HG02981 (cell line): ENCODE measurements around the gene TTC24.

ENCODE experiments used
- ATAC-seq: cut with Tn5 transposase; IDR thresholded peaks from one replicate; pipeline ENCODE4 v1.9.1; 2021; ENCODE audit warnings: mild to moderate bottlenecking, moderate library complexity; ENCODE audit not compliant: unreplicated experiment

TTC24 gene

DNA sequence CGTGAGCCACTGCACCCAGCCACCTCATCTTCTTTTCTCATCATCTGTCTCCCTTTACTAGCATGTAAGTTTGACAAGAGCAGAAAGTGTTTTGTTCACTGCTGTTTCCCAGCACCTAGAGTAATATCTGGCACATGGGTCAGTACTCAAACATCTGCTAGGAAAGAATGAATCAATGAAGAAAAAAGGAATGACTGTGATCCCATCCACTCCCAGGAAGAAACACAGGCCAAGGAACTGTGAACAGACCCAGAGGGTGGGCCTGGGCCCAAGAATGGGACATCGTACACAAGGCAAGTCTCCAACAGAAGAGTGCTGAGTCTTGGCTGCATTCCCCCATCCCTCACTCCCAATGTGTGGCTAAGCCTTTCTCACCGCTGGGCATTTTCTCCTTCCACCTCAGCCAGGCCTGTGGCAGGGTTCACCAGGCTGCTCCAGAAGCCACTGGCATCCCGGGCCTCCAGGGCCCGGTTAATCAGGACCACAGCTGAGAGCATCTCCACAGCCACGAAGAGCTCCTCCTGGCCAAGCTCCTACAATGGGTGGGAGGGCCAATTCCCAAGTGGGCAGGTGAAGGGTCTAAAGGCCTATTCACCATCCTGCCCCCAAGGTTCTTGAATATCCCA lies 25.6 kb upstream of the TTC24 start:
- ATAC-seq: no peak

GRCh38 chr1:156554971-156555370 lies 24.6 kb upstream of the TTC24 start:
- no peak for ATAC-seq

DNA sequence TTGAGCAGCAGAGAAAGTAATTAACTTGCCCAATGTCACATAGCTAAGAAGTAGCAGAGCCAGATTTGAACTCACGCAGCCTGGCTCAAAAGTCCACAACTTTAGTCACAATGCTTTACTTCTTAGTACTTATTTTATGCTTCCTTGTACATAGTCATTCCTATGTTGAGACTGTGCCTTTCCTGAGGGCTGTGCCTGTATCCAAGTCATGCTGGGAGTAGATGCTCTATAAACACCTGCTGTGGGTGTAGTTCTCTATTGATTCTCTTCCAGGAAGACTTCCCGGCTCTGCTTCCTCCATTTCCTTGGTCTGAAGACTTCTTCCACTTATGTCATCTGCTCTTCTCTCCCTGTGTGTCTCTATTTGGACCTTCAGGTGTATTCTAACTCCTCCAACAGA lies 23.8 kb upstream of the TTC24 start:
- no peak for ATAC-seq

GRCh38 chr1:156556354-156556753 lies 23.2 kb upstream of the TTC24 start:
- no peak for ATAC-seq

GRCh38 chr1:156559086-156559796 lies 20.3 kb upstream of the TTC24 start:
- no peak for ATAC-seq

GRCh38 chr1:156559797-156560385 lies 19.6 kb upstream of the TTC24 start:
- no peak for ATAC-seq

DNA sequence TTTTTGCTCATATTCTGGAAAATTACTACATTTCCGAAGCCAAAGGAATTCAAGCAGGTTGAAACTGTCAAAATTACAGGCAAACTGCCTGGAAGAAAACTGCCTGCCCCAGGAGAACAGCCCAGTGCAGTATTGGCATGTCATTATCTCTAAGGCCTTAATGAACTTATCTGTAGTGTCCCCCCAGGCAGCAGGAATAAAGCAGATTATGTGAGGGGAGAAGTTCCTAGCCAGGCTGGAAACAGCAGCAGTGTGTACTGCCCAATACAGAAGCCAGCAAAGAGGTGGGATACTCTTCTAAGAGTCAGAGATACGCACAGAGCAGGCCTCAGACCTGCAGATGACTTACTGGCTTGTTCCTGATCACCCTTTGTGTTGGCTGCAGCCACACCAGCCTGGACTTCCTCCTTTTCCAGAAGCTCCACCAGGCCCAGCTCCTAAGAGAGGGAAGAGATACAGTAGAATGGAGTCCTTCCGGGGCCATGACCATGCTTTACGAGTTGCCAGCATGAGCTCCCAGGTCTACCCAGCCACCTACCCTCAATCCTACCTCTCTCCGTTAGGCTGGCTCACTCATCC lies 18.8 kb upstream of the TTC24 start:
- ATAC-seq: no peak

- no peak for ATAC-seq
Measured at GRCh38 chr1:156565519-156565918, 14.0 kb upstream of the TTC24 start.

DNA sequence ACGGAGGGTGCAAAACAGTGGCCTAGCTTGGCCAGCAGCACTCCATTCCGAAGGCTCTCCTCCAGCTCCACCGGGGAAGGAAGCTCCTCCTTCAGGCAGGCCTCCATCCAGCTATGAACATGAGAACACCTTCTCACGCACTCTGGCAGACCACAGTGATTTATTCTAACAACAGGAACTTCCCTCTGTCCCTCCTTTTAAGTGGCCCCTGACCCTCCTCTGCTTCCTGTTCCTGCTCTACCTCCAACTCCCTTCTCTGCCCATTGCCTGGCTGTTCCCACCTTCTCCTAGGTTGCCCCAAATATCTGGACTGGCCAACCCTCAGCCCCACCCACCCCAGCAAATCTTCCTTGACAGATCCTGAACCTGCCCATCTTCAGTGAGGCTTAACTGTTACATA lies 13.1 kb upstream of the TTC24 start:
- ATAC-seq: no peak

- no peak for ATAC-seq
Measured at GRCh38 chr1:156571261-156571852, 8.2 kb upstream of the TTC24 start.

- peak; percentile 91 for ATAC-seq
Measured at GRCh38 chr1:156571919-156572662, 7.4 kb upstream of the TTC24 start, which contains the start of gene IQGAP3. Gene IQGAP3, minus strand, starts transcription at chr1:156572565. Its CDS starts 36 bp downstream, at chr1:156572529.

DNA sequence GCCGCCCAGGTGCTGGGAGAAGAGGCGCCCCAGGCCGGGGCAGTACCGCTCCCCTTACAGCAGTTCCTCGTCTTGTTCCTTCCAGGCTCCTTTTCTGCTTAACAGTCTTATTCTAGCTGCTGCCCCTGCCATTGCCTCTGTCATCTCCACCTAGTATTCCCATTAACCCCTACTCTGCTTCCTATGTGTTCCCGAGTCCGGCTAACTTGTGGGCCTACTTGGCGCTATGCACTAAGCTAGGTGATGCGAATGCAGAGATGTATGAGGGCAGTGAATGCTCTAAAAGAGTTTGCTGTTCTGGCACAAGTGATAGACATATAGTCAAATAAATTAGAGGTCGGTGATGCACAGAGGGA lies 6.9 kb upstream of the TTC24 start:
- ATAC-seq: no peak

DNA sequence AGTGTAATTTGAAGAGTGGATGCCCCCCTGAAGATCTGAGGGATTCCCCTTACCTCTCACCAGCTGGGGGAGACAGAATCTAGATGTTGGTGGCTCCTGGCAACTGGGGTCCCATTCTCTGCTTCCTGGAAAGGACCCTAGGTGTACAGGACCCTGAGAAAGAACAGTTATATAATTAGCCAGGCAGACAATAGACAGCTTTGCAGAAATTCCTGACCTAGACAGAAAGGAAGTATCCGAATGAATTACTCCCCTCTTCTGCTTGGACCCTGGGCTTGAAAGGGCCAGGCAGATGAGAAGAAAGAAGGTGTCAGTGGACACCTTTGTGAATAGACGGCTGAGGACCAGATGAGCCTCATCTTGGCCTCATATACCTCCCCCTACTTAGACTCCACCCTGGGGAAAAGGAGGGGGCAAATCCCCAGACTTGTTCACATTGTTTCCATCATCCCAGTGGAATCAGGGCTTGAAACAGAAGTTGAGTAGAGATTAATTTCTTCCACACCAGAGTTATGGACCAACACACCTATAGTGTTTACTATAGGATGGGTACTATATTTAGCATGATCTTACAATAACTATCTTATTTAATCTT lies 5.4 kb upstream of the TTC24 start:
- ATAC-seq: no peak

GRCh38 chr1:156577550-156577949 lies 2.0 kb upstream of the TTC24 start:
- no peak for ATAC-seq

DNA sequence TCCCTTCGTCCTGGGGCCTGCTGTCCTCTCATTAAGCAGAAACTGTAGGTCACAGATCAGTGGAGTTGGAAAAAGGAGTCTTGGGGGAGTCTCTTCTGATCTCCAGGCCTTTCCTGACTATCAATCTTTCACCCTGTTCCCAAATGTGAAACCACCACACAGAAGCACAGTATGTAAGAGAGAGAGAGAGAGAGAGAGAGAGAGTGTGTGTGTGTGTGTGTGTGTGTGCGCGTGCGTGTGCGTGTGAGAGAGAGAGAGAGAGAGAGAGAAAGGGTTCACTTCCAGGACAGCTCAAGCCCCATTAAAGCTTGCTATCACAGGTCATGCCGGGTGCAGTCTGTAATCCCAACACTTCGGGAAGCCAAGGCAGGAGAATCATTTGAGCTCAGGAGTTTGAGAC lies 1.5 kb upstream of the TTC24 start:
- no peak for ATAC-seq

GRCh38 chr1:156581661-156582387 lies 2.3 kb downstream of the TTC24 start:
- peak; percentile 44 for ATAC-seq

DNA sequence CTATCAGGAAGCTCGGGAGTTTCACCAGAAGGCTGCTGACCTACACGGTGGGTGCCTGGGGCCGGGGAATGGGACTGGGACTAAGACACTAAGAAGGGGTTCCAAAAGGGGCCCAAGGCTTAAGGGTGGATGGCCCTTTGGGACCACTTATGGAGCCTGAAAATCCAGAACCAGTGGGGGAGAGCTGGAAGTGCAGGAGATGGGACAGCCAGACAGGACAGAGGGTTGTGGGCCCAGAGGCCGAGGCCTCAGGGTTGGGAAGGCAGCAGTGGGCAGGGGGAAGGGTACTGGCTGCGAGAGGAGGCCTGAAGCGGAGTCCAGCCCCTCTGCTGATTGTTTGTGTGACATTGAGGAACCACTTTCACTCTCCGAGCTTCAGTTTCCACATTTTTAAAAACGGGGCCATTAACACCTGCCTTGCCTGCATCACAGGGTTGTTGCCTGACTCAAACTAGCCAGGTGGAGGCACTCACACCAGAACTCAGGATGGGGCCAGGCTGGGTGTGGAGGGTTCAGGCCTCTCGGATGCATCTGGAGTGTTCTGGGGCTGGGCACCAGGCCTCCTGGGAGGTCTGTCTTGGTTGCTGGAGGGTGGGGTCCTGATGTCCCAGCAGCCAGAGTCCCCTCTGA lies 3.0 kb downstream of the TTC24 start:
- no peak for ATAC-seq

DNA sequence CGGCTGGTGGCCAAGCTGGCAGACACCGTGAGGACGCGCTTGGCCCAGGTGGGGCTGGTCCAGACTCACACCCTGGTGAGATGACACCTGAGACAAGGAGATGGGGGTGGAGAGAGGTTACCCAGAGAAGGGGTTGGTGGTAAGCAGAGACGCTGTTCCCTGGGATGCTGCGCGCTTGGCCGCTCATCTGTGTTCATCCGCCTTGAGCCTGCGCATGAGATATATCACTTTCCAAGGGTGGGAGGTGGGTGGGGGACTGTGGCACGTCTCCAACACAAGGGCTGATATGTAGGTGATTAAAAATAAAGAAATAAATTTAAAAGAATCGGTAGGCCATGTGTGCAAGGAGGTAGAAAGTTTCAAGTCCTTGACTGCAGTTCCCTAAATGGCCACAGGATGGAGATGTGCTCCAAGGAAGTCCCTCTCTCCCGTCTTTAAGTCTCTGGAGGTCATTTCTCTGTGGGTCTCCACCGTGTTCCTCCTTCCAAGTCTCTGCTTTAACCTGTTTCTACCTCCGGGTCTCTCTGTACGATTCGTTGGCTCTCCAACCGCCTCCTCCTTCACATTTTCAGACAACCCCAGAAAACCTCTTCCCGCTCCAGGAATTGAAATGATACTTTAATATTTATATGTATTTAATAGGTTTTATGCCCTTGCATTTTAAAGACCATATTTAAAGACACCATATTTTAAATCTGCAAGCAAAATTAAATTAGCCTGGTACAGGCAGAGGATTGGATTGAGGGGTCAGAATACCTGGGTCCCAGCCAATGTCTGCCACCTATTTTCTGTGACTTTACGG lies 4.5 kb downstream of the TTC24 start:
- ATAC-seq: no peak

- no peak for ATAC-seq
Measured at GRCh38 chr1:156584813-156585212, 5.3 kb downstream of the TTC24 start.
